Measurements from ENCODE around the gene NIBAN1. TPM values are rescaled to one million over a fixed set of nuclear protein-coding genes. Genes with fewer than 3 reads are reported as not detected.
A peak's percentile ranks its signal among the peaks of the same experiment; 100 is the strongest.

Gene NIBAN1, protein sequence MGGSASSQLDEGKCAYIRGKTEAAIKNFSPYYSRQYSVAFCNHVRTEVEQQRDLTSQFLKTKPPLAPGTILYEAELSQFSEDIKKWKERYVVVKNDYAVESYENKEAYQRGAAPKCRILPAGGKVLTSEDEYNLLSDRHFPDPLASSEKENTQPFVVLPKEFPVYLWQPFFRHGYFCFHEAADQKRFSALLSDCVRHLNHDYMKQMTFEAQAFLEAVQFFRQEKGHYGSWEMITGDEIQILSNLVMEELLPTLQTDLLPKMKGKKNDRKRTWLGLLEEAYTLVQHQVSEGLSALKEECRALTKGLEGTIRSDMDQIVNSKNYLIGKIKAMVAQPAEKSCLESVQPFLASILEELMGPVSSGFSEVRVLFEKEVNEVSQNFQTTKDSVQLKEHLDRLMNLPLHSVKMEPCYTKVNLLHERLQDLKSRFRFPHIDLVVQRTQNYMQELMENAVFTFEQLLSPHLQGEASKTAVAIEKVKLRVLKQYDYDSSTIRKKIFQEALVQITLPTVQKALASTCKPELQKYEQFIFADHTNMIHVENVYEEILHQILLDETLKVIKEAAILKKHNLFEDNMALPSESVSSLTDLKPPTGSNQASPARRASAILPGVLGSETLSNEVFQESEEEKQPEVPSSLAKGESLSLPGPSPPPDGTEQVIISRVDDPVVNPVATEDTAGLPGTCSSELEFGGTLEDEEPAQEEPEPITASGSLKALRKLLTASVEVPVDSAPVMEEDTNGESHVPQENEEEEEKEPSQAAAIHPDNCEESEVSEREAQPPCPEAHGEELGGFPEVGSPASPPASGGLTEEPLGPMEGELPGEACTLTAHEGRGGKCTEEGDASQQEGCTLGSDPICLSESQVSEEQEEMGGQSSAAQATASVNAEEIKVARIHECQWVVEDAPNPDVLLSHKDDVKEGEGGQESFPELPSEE
- 1 to 10 TPM; 2.4 to 4.0 TPM for total RNA-seq
- 12.4 TPM for polyA plus RNA-seq (ENCODE audit: insufficient read depth, low read depth, low replicate concordance)
- long read RNA-seq, donor 1 = 0 reads
- long read RNA-seq, donor 2 = 0 reads

DNA sequence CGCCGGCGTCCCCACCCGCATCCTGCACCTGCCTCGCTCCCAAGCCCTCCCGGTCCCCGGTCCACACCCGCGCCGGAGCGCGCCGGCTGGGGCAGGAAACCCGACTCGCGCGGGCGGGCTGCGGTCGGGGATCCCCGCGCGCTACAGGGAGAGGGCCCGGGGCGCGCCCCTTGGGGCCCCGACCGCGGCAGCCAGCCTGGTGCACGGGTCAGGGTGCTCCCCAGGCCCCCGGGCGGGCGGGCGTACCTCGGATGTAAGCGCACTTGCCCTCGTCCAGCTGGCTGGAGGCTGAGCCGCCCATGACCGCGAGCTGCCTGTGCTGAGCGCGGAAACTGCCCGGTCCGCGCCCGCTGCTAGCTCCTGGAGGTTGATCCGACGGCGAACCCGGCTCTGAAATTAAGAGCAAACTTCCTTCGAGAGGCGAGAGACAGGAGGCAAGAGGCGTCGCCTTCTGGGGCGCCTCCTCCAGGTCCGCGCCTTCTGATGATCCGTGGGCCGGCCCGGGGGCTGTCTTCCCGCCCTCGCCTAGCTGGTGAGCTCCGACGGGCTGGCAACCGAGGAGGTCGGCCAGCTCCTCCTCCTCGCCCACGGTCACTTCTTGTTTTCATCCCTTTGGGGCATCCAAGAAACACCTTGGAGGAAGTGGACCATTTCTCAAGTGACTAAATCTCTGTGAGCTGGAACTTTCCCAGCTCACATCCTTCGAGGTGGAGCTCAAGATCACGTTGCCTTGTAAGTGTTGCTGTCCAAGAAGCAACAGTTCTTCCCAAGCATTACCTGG, at the start of gene NIBAN1:
TSS of gene NIBAN1 (minus strand) at position 453 of the 781 bp plus-strand sequence. CDS start at position 301, 152 bp downstream.
- no peaks in the 10 kb centered on the region for H3K9me3 ChIP-seq
- H3K27ac ChIP-seq = peak within 1 kb of the TSS in 1 of 2 donors; percentile 37
- H3K4me3 ChIP-seq = peak within 1 kb of the TSS; percentile 62 to 69
- WGBS, 2 donors = 0 to 1% methylated on average over 7 to 61 of the region's 70 CpGs
- intact Hi-C loops (cut with DNase I; ENCODE audit: low total_unique reads) = no loop called here
- no peaks in the 10 kb centered on the region for H3K27me3 ChIP-seq
- H3K4me1 ChIP-seq = peaks cover 4% of the 10 kb centered on the region
- DNase-seq = peak; percentile 49
- TF ChIP-seq, protein P1, sequence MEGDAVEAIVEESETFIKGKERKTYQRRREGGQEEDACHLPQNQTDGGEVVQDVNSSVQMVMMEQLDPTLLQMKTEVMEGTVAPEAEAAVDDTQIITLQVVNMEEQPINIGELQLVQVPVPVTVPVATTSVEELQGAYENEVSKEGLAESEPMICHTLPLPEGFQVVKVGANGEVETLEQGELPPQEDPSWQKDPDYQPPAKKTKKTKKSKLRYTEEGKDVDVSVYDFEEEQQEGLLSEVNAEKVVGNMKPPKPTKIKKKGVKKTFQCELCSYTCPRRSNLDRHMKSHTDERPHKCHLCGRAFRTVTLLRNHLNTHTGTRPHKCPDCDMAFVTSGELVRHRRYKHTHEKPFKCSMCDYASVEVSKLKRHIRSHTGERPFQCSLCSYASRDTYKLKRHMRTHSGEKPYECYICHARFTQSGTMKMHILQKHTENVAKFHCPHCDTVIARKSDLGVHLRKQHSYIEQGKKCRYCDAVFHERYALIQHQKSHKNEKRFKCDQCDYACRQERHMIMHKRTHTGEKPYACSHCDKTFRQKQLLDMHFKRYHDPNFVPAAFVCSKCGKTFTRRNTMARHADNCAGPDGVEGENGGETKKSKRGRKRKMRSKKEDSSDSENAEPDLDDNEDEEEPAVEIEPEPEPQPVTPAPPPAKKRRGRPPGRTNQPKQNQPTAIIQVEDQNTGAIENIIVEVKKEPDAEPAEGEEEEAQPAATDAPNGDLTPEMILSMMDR (IDR thresholded peaks at IDR 0.05) = no peak
- TF ChIP-seq POLR2A (IDR thresholded peaks at IDR 0.05) = no peak
- no peaks in the 10 kb centered on the region for H3K36me3 ChIP-seq (ENCODE audit: low read depth, missing control alignments)

DNA sequence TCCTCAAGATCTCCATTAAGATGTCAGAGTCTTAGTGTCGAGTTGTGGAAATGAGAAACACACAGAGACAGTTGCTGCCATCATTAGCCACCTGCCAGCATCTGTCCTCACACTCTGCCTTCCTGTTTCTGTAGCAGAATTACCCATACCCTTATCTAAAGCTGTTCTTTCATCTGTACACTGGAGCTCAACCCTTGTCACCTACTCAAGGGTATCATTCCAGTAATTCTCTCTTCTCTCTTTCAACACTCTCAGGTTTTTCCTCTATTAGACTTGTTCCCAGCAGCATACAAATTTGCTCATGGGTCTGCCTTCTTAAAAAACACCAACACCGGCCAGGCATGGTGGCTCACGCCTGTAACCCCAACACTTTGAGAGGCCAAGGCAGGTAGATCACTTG, 43.7 kb upstream of the NIBAN1 start:
- DNase-seq = no peak
- no peaks in the 10 kb centered on the region for H3K27me3 ChIP-seq
- no peak for TF ChIP-seq POLR2A (IDR thresholded peaks at IDR 0.05)
- TF ChIP-seq, protein P1 (IDR thresholded peaks at IDR 0.05) = no peak
- H3K36me3 ChIP-seq (ENCODE audit: low read depth, missing control alignments) = no peaks in the 10 kb centered on the region
- no peak overlapping the region for H3K4me3 ChIP-seq
- H3K9me3 ChIP-seq = no peaks in the 10 kb centered on the region
- H3K4me1 ChIP-seq = no peaks in the 10 kb centered on the region
- intact Hi-C loops (cut with DNase I; ENCODE audit: low total_unique reads) = no loop called here
- H3K27ac ChIP-seq = no peak overlapping the region
- WGBS, 2 donors = 89 to 91% methylated on average over 3 of the region's 3 CpGs

DNA sequence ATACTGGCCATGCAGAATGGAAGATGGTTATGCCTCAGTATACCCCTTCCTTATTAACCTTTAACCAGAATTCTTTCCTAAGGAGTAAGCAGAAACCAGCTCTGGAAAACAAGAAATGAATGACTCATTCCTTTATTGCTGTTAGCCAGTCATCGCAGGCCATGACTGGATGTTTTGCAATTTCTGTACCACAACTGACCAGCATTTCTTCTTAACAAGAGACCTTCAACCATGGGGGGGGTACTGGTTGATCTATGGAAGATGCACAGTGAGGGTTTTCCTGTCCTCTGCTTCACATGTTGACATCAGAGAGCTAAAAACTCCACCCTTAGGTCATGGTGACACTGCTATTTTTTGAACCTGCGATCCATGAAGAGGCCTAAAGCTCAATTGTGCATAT, 43.0 kb upstream of the NIBAN1 start:
- TF ChIP-seq, protein P1 (IDR thresholded peaks at IDR 0.05) = no peak
- no peak for TF ChIP-seq POLR2A (IDR thresholded peaks at IDR 0.05)
- Histone ChIP-seq H3K27me3 (no peaks in the 10 kb centered on the region), H3K27ac (no peak overlapping the region), H3K4me1 (no peaks in the 10 kb centered on the region), H3K4me3 (no peak overlapping the region), H3K9me3 (no peaks in the 10 kb centered on the region), H3K36me3 (ENCODE audit: low read depth, missing control alignments) (no peaks in the 10 kb centered on the region)
- intact Hi-C loops (cut with DNase I; ENCODE audit: low total_unique reads) = no loop called here
- DNase-seq = no peak
- WGBS, 2 donors = 93 to 100% methylated on average over 2 of the region's 2 CpGs

DNA sequence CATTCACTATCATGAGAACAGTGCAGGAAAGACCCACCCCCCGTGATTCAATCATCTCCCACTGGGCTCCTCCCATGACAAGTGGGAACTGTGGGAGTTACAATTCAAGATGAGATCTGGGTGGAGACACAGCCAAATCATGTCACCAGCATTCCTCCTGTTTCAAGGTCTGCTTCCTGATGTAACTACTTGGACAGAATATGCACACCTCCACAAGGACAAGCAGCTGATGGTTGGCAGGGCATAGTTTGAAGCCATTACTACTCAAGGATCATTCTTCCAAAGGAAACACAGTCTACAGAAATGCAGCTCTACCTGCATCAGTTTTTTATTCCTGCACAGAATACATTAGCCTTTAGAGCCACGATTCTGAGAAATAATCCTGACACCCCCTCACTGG, 42.6 kb upstream of the NIBAN1 start:
- 71 to 79% methylated on average over 2 of the region's 2 CpGs for WGBS, 2 donors
- no peak for DNase-seq

More for the DNA sequence above, 42.6 kb upstream of the NIBAN1 start:
- Histone ChIP-seq H3K27ac (no peak overlapping the region), H3K36me3 (ENCODE audit: low read depth, missing control alignments) (no peaks in the 10 kb centered on the region), H3K4me1 (no peaks in the 10 kb centered on the region), H3K27me3 (no peaks in the 10 kb centered on the region), H3K4me3 (no peak overlapping the region), H3K9me3 (no peaks in the 10 kb centered on the region)
- intact Hi-C loops (cut with DNase I; ENCODE audit: low total_unique reads) = no loop called here
- TF ChIP-seq POLR2A (IDR thresholded peaks at IDR 0.05) = no peak
- TF ChIP-seq, protein P1 (IDR thresholded peaks at IDR 0.05) = no peak

All from testis (tissue), 5 donors.